Kidney (tissue), 14 donors: Measurements from ENCODE around the gene SCARB2. TPM values are rescaled to one million over a fixed set of nuclear protein-coding genes. Genes with fewer than 3 reads are reported as not detected.
A peak's percentile ranks its signal among the peaks of the same experiment; 100 is the strongest.

Experiments used
- DNase-seq, 5 donors: peaks; one replicate each; pipeline ENCODE4 v3.0.0-alpha.2; 2013 to 2020
- FAIRE-seq: peaks from 2 replicates; lab custom pipeline; 2012; peaks lifted over from hg19 to GRCh38; lab: Jason Lieb, UNC
- H3K27ac ChIP-seq, 2 donors: one replicate each; pipeline ENCODE4 v1.7.0; 2013; ENCODE audit warnings: low read depth in 2 of 2, low read length in 2 of 2, inconsistent platforms in 1 of 2
- H3K27me3 ChIP-seq: one replicate; pipeline ENCODE4 v1.7.1; 2013; ENCODE audit warnings: low read length, inconsistent platforms; ENCODE audit not compliant: control insufficient read depth, insufficient read depth
- H3K36me3 ChIP-seq, 3 donors: one replicate each; pipeline versions ENCODE4 v1.7.0 to v1.7.1; 2013; ENCODE audit warnings: low read length in 3 of 3, control low read depth in 1 of 3, inconsistent platforms in 1 of 3; ENCODE audit not compliant: insufficient read depth in 3 of 3, control insufficient read depth in 2 of 3
- H3K4me1 ChIP-seq, 3 donors: one replicate each; pipeline versions ENCODE4 v1.7.0 to v1.7.1; 2013; ENCODE audit warnings: low read length in 3 of 3, inconsistent platforms in 1 of 3, low read depth in 1 of 3; ENCODE audit not compliant: control insufficient read depth in 2 of 3, insufficient read depth in 2 of 3
- H3K4me3 ChIP-seq, 3 donors: one replicate each; pipeline versions ENCODE4 v1.7.0 to v1.8.1; 2013; ENCODE audit warnings: low read length in 3 of 3, control low read depth in 1 of 3, inconsistent platforms in 1 of 3
- H3K9ac ChIP-seq, 3 donors: one replicate each; pipeline versions ENCODE4 v1.7.0 to v1.7.1; 2013; ENCODE audit warnings: low read length in 3 of 3, control low read depth in 1 of 3, inconsistent platforms in 1 of 3
- H3K9me3 ChIP-seq, 3 donors: one replicate each; pipeline versions ENCODE4 v1.7.0 to v1.7.1; 2013; ENCODE audit warnings: low read length in 3 of 3, control low read depth in 1 of 3, inconsistent platforms in 1 of 3; ENCODE audit not compliant: control insufficient read depth in 2 of 3, insufficient read depth in 1 of 3
- intact Hi-C: fragments of 100-400 bp; cut with DNase I; formaldehyde crosslinking; loops from one replicate; pipeline ENCODE4 v1.11.1; 2022
- polyA plus RNA-seq: library from polyadenylated mRNA; stranded (reverse); fragments of 350-450 nt; fragmentation: Illumina TruSeq; extraction: RNeasy Lipid Tissue Mini Kit (QIAGEN cat#74804); gene quantifications from one replicate; pipeline ENCODE4 v1.2.3, GENCODE V29; 2014; ENCODE audit warnings: low read depth, low replicate concordance; ENCODE audit not compliant: insufficient read depth
- total RNA-seq: library from RNA; stranded (reverse); fragmentation: NEBNext Ultra II Directional; extraction: Animal tissue kit (Norgen Biotek cat#: 25700); gene quantifications from one replicate; pipeline ENCODE4 v1.2.1, GENCODE V29; 2021
- TF ChIP-seq, protein P1 (sequence below): IDR thresholded peaks from 3 replicates; pipeline ENCODE4 v1.5.1; 2012; ENCODE audit warnings: mild to moderate bottlenecking, moderate library complexity, borderline replicate concordance; ENCODE audit not compliant: insufficient read depth; ENCODE audit errors: extremely low read depth
- donor health status: control.
- donor health status: control.
- donor health status: control.
- donor health status: control.
- donor health status: control.
- donor health status: DM: yes; HTN: yes; CAD: no.
- donor health status: Normal renal cell carcinoma (clear cell type).

The SCARB2 gene
- total and polyA plus RNA-seq, 2 donors from 2014 or later = 75.5 to 151 TPM

DNA sequence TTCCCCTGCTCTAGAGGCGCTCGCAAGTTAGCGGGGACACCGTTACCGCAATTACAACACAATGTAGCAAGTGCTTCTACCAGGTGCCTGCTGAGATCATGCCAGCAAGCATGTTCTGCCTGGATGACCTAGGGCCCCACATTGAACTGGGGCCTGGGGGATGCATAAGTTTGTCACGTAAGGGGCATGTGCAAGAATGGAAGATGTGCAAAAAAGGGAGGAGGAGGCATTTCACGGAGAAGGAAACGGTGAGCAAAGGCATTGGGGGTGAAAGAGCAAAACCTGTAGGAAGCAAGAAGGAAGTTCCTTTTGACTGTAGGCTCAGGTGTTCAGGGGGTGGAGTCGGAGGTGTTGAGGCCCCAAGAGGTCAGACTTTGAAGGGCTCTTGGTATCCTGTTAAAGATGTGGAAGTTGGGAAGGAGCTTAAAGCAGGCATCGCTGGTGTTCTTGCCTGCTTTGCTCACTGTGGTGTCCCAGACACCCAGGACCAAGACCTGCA is 602 bp upstream of the SCARB2 start:
- Histone ChIP-seq H3K4me3 (peak overlapping the region; percentile 75 to 89 (median 81)), H3K4me1 (peaks cover 0 to 43% (median 35%) of the 10 kb centered on the region in 3 donors)
- peak in 1 of 5 donors; percentile 55 for DNase-seq

DNA sequence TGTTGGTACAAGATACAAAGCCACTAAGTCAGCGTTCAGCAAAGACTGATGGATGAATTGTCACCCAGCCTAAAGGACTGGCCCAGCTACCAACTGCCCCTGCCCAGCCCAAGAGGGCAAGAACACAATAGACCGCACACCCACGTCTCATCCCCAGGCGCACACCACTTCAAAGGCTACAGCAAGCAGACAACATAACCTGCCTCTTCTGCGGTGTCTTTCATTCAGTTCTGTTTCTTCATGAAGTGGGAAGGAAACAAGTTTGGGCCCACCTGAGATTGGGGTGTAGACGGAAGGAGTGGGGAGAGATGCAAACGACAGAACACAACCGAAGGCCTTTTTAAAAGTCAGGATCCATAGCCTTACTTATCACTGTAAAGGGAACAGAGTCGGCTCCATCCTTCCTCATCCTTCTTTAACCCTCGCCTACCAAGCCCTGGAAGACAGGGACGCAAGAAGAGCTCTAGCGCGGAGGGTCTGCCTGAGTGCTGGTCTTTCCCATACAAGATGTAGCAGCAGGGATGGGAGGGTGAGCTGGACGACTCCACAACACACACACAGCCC is 691 bp downstream of the SCARB2 start:
- Histone ChIP-seq H3K4me3 (peak overlapping the region; percentile 76 to 83 (median 81)), H3K27ac (peak overlapping the region; percentile 97), H3K27me3 (no peaks in the 10 kb centered on the region), H3K9me3 (no peaks in the 10 kb centered on the region), H3K9ac (peak overlapping the region; percentile 72 to 85 (median 75)), H3K4me1 (peaks cover 5 to 48% (median 44%) of the 10 kb centered on the region in 3 donors), H3K36me3 (no peaks in the 10 kb centered on the region)
- intact Hi-C loops = no loop called here
- TF ChIP-seq, protein P1, sequence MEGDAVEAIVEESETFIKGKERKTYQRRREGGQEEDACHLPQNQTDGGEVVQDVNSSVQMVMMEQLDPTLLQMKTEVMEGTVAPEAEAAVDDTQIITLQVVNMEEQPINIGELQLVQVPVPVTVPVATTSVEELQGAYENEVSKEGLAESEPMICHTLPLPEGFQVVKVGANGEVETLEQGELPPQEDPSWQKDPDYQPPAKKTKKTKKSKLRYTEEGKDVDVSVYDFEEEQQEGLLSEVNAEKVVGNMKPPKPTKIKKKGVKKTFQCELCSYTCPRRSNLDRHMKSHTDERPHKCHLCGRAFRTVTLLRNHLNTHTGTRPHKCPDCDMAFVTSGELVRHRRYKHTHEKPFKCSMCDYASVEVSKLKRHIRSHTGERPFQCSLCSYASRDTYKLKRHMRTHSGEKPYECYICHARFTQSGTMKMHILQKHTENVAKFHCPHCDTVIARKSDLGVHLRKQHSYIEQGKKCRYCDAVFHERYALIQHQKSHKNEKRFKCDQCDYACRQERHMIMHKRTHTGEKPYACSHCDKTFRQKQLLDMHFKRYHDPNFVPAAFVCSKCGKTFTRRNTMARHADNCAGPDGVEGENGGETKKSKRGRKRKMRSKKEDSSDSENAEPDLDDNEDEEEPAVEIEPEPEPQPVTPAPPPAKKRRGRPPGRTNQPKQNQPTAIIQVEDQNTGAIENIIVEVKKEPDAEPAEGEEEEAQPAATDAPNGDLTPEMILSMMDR = no peak
- DNase-seq (peak in 1 of 5 donors; percentile 88), FAIRE-seq (no peak)

More for the DNA sequence above, 602 bp upstream of the SCARB2 start:
- Histone ChIP-seq H3K27ac (peak overlapping the region; percentile 95 to 97), H3K9me3 (no peaks in the 10 kb centered on the region), H3K27me3 (no peaks in the 10 kb centered on the region), H3K36me3 (no peaks in the 10 kb centered on the region), H3K9ac (peak overlapping the region; percentile 70 to 96 (median 91))
- FAIRE-seq = no peak
- TF ChIP-seq, protein P1 = no peak
- intact Hi-C loops = no loop called here

DNA sequence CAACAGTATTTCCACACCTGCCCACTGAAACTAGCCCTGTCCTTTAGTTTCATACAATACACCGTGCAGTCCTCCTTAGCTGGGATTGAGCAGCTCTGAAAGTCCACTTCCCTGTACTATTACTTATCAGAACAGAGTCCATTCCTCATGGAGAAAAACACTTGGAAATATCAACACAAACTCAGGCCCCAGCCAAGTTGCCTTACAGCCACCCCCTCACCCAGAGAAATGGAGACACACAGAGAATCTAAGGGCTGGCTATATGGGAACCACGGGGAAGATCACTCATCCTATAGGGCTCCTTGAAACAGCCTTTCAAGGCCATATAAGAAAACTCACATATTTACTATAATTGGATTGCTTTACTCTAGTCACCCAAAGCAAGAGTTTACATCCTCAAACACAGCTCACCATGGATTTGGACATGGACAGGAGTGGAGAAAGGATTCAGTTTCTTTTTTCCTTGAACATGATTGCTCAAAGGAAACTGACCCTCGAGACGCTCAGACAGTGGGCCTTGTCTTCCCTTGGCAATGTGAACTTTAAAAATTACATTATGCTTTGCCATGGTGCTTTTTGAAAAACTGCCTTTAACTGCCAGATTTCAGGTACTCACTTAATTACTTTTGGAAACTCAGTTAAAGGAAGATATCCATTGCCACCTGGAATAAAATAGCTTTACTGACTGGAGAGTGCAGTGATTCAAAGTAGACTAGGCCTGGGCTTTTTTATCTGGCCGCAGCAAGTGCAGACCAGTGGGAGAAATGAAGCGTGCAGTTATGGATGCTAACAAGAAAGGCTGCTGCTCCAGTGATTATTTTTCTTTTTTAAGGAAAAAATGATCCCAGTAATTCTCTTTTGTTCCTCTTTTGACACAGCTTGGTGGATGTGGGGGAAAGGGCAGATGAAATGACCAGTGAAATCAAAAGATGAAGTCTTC is 1.6 kb downstream of the SCARB2 start:
- Histone ChIP-seq H3K9ac (peak overlapping the region; percentile 72 to 85 (median 75)), H3K27me3 (no peaks in the 10 kb centered on the region), H3K4me3 (peak overlapping the region; percentile 76 to 83 (median 81)), H3K36me3 (no peaks in the 10 kb centered on the region), H3K4me1 (peaks cover 5 to 48% (median 47%) of the 10 kb centered on the region in 3 donors), H3K9me3 (no peaks in the 10 kb centered on the region), H3K27ac (peak overlapping the region; percentile 97)
- intact Hi-C loops = no loop called here
- TF ChIP-seq, protein P1 = no peak
- DNase-seq = peak in 2 of 5 donors; percentile 46 to 48
- no peak for FAIRE-seq
